Measurements from ENCODE around the gene CORO2A.

Gene CORO2A

DNA sequence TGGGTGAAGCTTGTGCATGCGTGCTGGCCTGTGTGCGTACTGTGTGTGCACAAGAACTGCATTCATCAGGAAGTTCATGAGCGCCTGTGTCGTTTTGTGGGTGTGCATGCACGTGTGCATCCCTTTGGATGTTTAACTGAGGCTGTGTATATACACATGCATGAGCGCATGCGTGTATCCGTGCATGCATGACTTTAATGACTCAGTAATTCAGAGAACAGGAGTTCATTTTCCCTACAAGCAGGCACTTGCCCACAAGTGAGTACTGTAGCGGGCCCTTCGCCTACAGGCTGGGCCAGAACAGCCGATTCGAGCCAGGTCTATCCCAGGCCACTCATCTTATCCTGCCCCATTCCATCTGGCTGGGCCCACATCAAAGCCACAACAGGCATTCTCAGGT is 29.8 kb downstream of the CORO2A start:
- H4K20me1 ChIP-seq (ENCODE audit: insufficient read depth, low read length): no peaks in the 10 kb centered on the region
- no peak overlapping the region for H3K4me2 ChIP-seq (ENCODE audit: low read length)
- no peaks in the 10 kb centered on the region for H3K79me2 ChIP-seq (ENCODE audit: insufficient read depth, low read length)
- no peak overlapping the region for H3K4me3 ChIP-seq (ENCODE audit: low read depth, low read length, poor library complexity, severe bottlenecking)
- no peaks in the 10 kb centered on the region for H3K9me3 ChIP-seq (ENCODE audit: low read length)
- no peaks in the 10 kb centered on the region for H3K36me3 ChIP-seq (ENCODE audit: insufficient read depth, low read length)
- H3K9me2 ChIP-seq (ENCODE audit: low read depth, low read length): no peaks in the 10 kb centered on the region
- no peaks in the 10 kb centered on the region for H3F3A ChIP-seq (ENCODE audit: insufficient read depth, low read length)
- TF ChIP-seq, protein P1, sequence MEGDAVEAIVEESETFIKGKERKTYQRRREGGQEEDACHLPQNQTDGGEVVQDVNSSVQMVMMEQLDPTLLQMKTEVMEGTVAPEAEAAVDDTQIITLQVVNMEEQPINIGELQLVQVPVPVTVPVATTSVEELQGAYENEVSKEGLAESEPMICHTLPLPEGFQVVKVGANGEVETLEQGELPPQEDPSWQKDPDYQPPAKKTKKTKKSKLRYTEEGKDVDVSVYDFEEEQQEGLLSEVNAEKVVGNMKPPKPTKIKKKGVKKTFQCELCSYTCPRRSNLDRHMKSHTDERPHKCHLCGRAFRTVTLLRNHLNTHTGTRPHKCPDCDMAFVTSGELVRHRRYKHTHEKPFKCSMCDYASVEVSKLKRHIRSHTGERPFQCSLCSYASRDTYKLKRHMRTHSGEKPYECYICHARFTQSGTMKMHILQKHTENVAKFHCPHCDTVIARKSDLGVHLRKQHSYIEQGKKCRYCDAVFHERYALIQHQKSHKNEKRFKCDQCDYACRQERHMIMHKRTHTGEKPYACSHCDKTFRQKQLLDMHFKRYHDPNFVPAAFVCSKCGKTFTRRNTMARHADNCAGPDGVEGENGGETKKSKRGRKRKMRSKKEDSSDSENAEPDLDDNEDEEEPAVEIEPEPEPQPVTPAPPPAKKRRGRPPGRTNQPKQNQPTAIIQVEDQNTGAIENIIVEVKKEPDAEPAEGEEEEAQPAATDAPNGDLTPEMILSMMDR (IDR thresholded peaks at IDR 0.05; ENCODE audit: low read length): no peak
- TF ChIP-seq EZH2 (IDR thresholded peaks at IDR 0.05; ENCODE audit: borderline replicate concordance, low read length): no peak
- H3K27ac ChIP-seq (ENCODE audit: low read depth, low read length, poor library complexity, severe bottlenecking): no peak overlapping the region
- H3K27me3 ChIP-seq (ENCODE audit: insufficient read depth, low read length): no peaks in the 10 kb centered on the region
- H2AFZ ChIP-seq (ENCODE audit: low read length): no peak overlapping the region
- H3K4me1 ChIP-seq (ENCODE audit: insufficient read depth, low read length, severe bottlenecking): no peaks in the 10 kb centered on the region
- H3K9ac ChIP-seq (ENCODE audit: low read length): no peak overlapping the region

DNA sequence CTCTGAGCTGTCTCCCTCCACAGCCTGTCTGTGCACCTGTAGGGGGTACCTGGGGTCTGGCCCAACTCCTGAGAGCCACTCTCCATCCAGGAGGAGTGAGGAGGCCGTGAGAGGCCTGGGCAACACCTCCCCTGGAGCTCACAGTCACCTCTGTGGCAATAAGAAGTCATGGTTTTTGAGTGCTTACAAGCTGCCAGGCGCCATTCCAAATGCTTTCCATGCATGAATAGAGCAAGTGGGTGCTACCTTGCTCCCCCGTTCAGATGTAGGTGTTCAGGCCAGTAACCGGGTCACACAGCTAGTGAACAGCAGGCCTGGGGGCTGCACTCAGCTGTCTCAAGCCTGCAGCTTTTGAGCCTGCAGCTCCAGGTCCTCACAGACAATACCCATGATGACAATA is 30.6 kb downstream of the CORO2A start:
- H3K27ac ChIP-seq (ENCODE audit: low read depth, low read length, poor library complexity, severe bottlenecking): no peak overlapping the region
- no peak overlapping the region for H2AFZ ChIP-seq (ENCODE audit: low read length)
- no peaks in the 10 kb centered on the region for H4K20me1 ChIP-seq (ENCODE audit: insufficient read depth, low read length)
- no peak overlapping the region for H3K4me2 ChIP-seq (ENCODE audit: low read length)
- H3K9ac ChIP-seq (ENCODE audit: low read length): no peak overlapping the region
- H3F3A ChIP-seq (ENCODE audit: insufficient read depth, low read length): no peaks in the 10 kb centered on the region
- no peaks in the 10 kb centered on the region for H3K9me2 ChIP-seq (ENCODE audit: low read depth, low read length)
- H3K4me3 ChIP-seq (ENCODE audit: low read depth, low read length, poor library complexity, severe bottlenecking): no peak overlapping the region
- H3K9me3 ChIP-seq (ENCODE audit: low read length): no peaks in the 10 kb centered on the region
- H3K4me1 ChIP-seq (ENCODE audit: insufficient read depth, low read length, severe bottlenecking): no peaks in the 10 kb centered on the region
- no peaks in the 10 kb centered on the region for H3K27me3 ChIP-seq (ENCODE audit: insufficient read depth, low read length)
- no peak for TF ChIP-seq EZH2 (IDR thresholded peaks at IDR 0.05; ENCODE audit: borderline replicate concordance, low read length)
- TF ChIP-seq, protein P1 (IDR thresholded peaks at IDR 0.05; ENCODE audit: low read length): no peak
- H3K79me2 ChIP-seq (ENCODE audit: insufficient read depth, low read length): no peaks in the 10 kb centered on the region
- no peaks in the 10 kb centered on the region for H3K36me3 ChIP-seq (ENCODE audit: insufficient read depth, low read length)

DNA sequence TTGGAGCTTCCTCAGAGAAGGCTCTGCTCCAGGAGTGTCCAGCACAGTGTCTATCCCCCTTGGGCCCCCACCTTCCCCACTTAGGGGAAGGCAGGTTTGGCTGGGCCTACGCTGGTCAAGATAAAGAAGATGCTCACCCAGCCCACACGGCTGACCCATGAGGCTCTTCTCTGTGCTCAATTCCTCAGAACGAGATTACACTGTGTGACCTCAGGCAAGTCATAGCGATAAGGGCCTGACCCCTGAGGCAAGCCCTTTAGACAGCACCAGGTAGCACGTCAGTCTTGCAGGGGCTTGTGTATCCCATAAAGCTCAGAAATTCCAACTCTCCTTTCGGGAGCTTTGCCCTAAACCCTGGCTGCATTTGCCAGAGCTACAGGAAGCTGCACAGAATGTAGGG is 32.6 kb downstream of the CORO2A start:
- Histone ChIP-seq H4K20me1 (ENCODE audit: insufficient read depth, low read length) (no peaks in the 10 kb centered on the region), H3K9me3 (ENCODE audit: low read length) (no peaks in the 10 kb centered on the region), H3K36me3 (ENCODE audit: insufficient read depth, low read length) (no peaks in the 10 kb centered on the region), H3K4me2 (ENCODE audit: low read length) (no peak overlapping the region), H3K9ac (ENCODE audit: low read length) (no peak overlapping the region), H2AFZ (ENCODE audit: low read length) (no peak overlapping the region), H3K27me3 (ENCODE audit: insufficient read depth, low read length) (no peaks in the 10 kb centered on the region), H3K9me2 (ENCODE audit: low read depth, low read length) (no peaks in the 10 kb centered on the region), H3F3A (ENCODE audit: insufficient read depth, low read length) (no peaks in the 10 kb centered on the region), H3K4me3 (ENCODE audit: low read depth, low read length, poor library complexity, severe bottlenecking) (no peak overlapping the region), H3K4me1 (ENCODE audit: insufficient read depth, low read length, severe bottlenecking) (no peaks in the 10 kb centered on the region), H3K79me2 (ENCODE audit: insufficient read depth, low read length) (no peaks in the 10 kb centered on the region), H3K27ac (ENCODE audit: low read depth, low read length, poor library complexity, severe bottlenecking) (no peak overlapping the region)
- TF ChIP-seq, protein P1 (IDR thresholded peaks at IDR 0.05; ENCODE audit: low read length): no peak
- no peak for TF ChIP-seq EZH2 (IDR thresholded peaks at IDR 0.05; ENCODE audit: borderline replicate concordance, low read length)
